ENCODE results near the gene CTBP2. TPM values are rescaled to one million over a fixed set of nuclear protein-coding genes. Genes with fewer than 3 reads are reported as not detected.
"Not testable (repeated sequence)": the region's sequence is repeated elsewhere in the genome, so short reads cannot be mapped to it uniquely, and the experiment has no call there.

CTBP2 gene
- total RNA-seq, 1 donor from 2014 or later = 127 TPM

- no peak for DNase-seq (ENCODE audit: low read depth, low spot score)
- H3K27ac Mint-ChIP-seq (ENCODE audit: unreplicated experiment) = peak overlapping the region; percentile 94
- H3K4me3 Mint-ChIP-seq = no peak overlapping the region
- H3K4me1 Mint-ChIP-seq = peaks cover 65% of the 10 kb centered on the region
- peaks cover 24% of the 10 kb centered on the region for H3K36me3 Mint-ChIP-seq (ENCODE audit: low read depth)
- TF ChIP-seq CTCF (conservative IDR thresholded peaks at IDR 0.05) = no peak
- no peaks in the 10 kb centered on the region for H3K9me3 Mint-ChIP-seq
- H3K27me3 Mint-ChIP-seq (ENCODE audit: low read depth) = no peaks in the 10 kb centered on the region
These were observed 75.6 kb downstream of the CTBP2 start for GRCh38 chr10:125084614-125085257.

GRCh38 chr10:125084191-125084613 is 76.2 kb downstream of the CTBP2 start:
- no peak overlapping the region for H3K4me3 Mint-ChIP-seq
- H3K27me3 Mint-ChIP-seq (ENCODE audit: low read depth) = no peaks in the 10 kb centered on the region
- H3K4me1 Mint-ChIP-seq = peaks cover 70% of the 10 kb centered on the region
- H3K9me3 Mint-ChIP-seq = no peaks in the 10 kb centered on the region
- H3K27ac Mint-ChIP-seq (ENCODE audit: unreplicated experiment) = no peak overlapping the region
- DNase-seq (ENCODE audit: low read depth, low spot score) = no peak
- TF ChIP-seq CTCF (conservative IDR thresholded peaks at IDR 0.05) = no peak
- peaks cover 24% of the 10 kb centered on the region for H3K36me3 Mint-ChIP-seq (ENCODE audit: low read depth)

- DNase-seq (ENCODE audit: low read depth, low spot score) = no peak
- Mint-ChIP-seq H3K36me3 (ENCODE audit: low read depth) (peaks cover 21% of the 10 kb centered on the region), H3K4me1 (peaks cover 68% of the 10 kb centered on the region)
These were observed 76.8 kb downstream of the CTBP2 start for GRCh38 chr10:125083576-125083920.

GRCh38 chr10:125082881-125083575 is 77.3 kb downstream of the CTBP2 start:
- no peak for DNase-seq (ENCODE audit: low read depth, low spot score)
- no peak for TF ChIP-seq CTCF (conservative IDR thresholded peaks at IDR 0.05)
- H3K36me3 Mint-ChIP-seq (ENCODE audit: low read depth) = peaks cover 18% of the 10 kb centered on the region
- no peak overlapping the region for H3K27ac Mint-ChIP-seq (ENCODE audit: unreplicated experiment)
- no peaks in the 10 kb centered on the region for H3K9me3 Mint-ChIP-seq
- H3K4me1 Mint-ChIP-seq = peaks cover 69% of the 10 kb centered on the region
- no peaks in the 10 kb centered on the region for H3K27me3 Mint-ChIP-seq (ENCODE audit: low read depth)
- no peak overlapping the region for H3K4me3 Mint-ChIP-seq

More at GRCh38 chr10:125083576-125083920, 76.8 kb downstream of the CTBP2 start:
- Mint-ChIP-seq H3K4me3 (no peak overlapping the region), H3K27ac (ENCODE audit: unreplicated experiment) (no peak overlapping the region), H3K9me3 (no peaks in the 10 kb centered on the region), H3K27me3 (ENCODE audit: low read depth) (no peaks in the 10 kb centered on the region)
- TF ChIP-seq CTCF (conservative IDR thresholded peaks at IDR 0.05) = no peak

- peaks cover 14% of the 10 kb centered on the region for H3K36me3 Mint-ChIP-seq (ENCODE audit: low read depth)
- H3K9me3 Mint-ChIP-seq; H3K4me3 Mint-ChIP-seq; DNase-seq (ENCODE audit: low read depth, low spot score); H3K27me3 Mint-ChIP-seq (ENCODE audit: low read depth): not testable (repeated sequence)
- H3K4me1 Mint-ChIP-seq = peaks cover 67% of the 10 kb centered on the region
- peak overlapping the region; percentile 71 for H3K27ac Mint-ChIP-seq (ENCODE audit: unreplicated experiment)
These were observed 77.9 kb downstream of the CTBP2 start for GRCh38 chr10:125082471-125082870.

GRCh38 chr10:125081931-125082330 is 78.4 kb downstream of the CTBP2 start:
- Mint-ChIP-seq H3K27ac (ENCODE audit: unreplicated experiment) (no peak overlapping the region), H3K9me3 (no peaks in the 10 kb centered on the region), H3K4me1 (peaks cover 71% of the 10 kb centered on the region), H3K27me3 (ENCODE audit: low read depth) (no peaks in the 10 kb centered on the region), H3K4me3 (no peak overlapping the region), H3K36me3 (ENCODE audit: low read depth) (peaks cover 11% of the 10 kb centered on the region)
- no peak for TF ChIP-seq CTCF (conservative IDR thresholded peaks at IDR 0.05)
- DNase-seq (ENCODE audit: low read depth, low spot score) = no peak
